ENCODE data around the gene LENEP. TPM values are rescaled to one million over a fixed set of nuclear protein-coding genes. Genes with fewer than 3 reads are reported as not detected.
A peak's percentile ranks its signal among the peaks of the same experiment; 100 is the strongest.

LENEP gene
- total RNA-seq, 2 donors from 2014 or later = not detected

DNA sequence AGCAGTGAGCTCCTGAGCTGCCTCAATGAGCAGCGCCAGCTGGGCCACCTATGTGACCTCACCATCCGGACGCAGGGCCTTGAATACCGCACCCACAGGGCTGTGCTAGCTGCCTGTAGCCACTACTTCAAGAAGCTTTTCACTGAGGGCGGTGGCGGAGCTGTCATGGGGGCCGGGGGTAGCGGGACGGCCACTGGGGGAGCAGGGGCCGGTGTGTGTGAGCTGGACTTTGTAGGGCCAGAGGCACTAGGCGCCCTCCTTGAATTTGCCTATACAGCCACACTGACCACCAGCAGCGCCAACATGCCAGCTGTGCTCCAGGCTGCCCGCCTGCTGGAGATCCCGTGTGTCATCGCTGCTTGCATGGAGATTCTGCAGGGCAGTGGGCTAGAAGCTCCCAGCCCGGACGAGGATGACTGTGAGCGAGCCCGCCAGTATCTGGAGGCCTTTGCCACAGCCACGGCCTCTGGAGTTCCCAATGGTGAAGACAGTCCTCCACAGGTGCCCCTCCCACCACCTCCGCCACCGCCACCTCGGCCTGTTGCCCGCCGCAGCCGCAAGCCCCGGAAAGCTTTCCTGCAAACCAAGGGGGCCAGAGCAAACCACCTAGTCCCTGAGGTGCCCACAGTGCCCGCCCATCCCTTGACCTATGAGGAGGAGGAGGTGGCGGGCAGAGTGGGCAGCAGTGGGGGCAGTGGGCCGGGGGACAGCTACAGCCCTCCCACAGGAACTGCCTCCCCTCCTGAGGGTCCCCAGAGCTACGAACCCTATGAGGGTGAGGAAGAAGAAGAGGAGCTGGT, 21.5 kb downstream of the LENEP start:
- Histone ChIP-seq H3K27me3 (no peaks in the 10 kb centered on the region), H3K4me1 (peaks cover 0 to 59% of the 10 kb centered on the region in 2 donors), H3K4me3 (no peak overlapping the region), H3K27ac (no peak overlapping the region), H3K9me3 (no peaks in the 10 kb centered on the region), H3K36me3 (peaks cover 26% of the 10 kb centered on the region)
- TF ChIP-seq, protein P1, sequence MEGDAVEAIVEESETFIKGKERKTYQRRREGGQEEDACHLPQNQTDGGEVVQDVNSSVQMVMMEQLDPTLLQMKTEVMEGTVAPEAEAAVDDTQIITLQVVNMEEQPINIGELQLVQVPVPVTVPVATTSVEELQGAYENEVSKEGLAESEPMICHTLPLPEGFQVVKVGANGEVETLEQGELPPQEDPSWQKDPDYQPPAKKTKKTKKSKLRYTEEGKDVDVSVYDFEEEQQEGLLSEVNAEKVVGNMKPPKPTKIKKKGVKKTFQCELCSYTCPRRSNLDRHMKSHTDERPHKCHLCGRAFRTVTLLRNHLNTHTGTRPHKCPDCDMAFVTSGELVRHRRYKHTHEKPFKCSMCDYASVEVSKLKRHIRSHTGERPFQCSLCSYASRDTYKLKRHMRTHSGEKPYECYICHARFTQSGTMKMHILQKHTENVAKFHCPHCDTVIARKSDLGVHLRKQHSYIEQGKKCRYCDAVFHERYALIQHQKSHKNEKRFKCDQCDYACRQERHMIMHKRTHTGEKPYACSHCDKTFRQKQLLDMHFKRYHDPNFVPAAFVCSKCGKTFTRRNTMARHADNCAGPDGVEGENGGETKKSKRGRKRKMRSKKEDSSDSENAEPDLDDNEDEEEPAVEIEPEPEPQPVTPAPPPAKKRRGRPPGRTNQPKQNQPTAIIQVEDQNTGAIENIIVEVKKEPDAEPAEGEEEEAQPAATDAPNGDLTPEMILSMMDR (IDR thresholded peaks at IDR 0.05) = no peak
- no peak for DNase-seq (ENCODE audit: low spot score)

DNA sequence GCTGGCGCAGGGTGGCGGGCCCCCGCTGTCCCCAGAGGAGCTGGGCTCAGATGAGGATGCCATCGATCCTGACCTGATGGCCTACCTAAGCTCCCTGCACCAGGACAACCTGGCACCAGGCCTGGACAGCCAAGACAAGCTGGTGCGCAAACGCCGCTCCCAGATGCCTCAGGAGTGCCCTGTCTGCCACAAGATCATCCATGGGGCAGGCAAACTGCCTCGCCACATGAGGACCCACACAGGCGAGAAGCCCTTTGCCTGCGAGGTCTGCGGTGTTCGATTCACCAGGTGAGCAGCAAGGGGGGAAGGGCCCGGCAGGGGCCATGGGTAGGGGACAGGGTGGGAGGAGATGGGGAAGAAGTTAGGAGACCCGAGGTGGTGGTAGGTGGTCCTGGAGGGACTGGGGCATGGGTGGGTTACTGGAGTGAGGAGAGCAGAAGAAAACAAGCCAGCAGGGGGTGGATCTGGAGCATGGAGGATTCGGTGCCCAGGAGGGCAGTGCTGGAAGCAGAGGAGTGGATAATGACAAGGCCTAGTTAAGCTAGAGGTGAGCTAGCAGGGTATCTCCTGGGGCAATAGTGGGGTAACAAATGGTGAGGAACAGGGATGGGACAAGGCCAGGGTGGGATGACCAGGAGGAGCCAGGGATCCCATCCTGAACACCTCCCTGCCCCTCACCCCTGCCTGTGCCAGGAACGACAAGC, 22.3 kb downstream of the LENEP start:
- Histone ChIP-seq H3K27ac (no peak overlapping the region), H3K4me3 (no peak overlapping the region), H3K36me3 (peaks cover 26% of the 10 kb centered on the region), H3K4me1 (peaks cover 0 to 52% of the 10 kb centered on the region in 2 donors), H3K27me3 (no peaks in the 10 kb centered on the region), H3K9me3 (no peaks in the 10 kb centered on the region)
- TF ChIP-seq, protein P1 (IDR thresholded peaks at IDR 0.05) = no peak
- no peak for DNase-seq (ENCODE audit: low spot score)

DNA sequence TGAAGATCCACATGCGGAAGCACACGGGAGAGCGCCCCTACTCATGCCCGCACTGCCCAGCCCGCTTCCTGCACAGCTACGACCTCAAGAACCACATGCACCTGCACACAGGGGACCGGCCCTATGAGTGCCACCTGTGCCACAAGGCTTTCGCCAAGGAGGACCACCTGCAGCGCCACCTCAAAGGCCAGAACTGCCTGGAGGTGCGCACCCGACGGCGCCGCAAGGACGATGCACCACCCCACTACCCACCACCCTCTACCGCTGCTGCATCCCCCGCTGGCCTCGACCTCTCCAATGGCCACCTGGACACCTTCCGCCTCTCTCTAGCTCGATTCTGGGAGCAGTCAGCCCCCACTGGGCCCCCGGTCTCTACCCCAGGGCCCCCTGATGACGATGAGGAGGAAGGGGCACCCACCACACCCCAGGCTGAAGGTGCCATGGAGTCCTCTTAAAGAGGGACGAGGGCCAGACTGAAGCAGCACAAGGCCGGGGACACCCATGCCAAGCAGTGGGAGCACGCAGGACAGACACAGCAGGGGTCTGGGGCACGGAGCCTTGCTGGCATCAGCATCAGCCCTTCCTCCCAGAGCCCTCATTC, 22.9 kb downstream of the LENEP start:
- H3K9me3 ChIP-seq = no peaks in the 10 kb centered on the region
- TF ChIP-seq, protein P1 (IDR thresholded peaks at IDR 0.05) = no peak
- H3K36me3 ChIP-seq = peaks cover 26% of the 10 kb centered on the region
- DNase-seq (ENCODE audit: low spot score) = no peak
- peak overlapping the region; percentile 88 to 93 for H3K27ac ChIP-seq
- peaks cover 0 to 45% of the 10 kb centered on the region in 2 donors for H3K4me1 ChIP-seq
- no peaks in the 10 kb centered on the region for H3K27me3 ChIP-seq
- no peak overlapping the region for H3K4me3 ChIP-seq

DNA sequence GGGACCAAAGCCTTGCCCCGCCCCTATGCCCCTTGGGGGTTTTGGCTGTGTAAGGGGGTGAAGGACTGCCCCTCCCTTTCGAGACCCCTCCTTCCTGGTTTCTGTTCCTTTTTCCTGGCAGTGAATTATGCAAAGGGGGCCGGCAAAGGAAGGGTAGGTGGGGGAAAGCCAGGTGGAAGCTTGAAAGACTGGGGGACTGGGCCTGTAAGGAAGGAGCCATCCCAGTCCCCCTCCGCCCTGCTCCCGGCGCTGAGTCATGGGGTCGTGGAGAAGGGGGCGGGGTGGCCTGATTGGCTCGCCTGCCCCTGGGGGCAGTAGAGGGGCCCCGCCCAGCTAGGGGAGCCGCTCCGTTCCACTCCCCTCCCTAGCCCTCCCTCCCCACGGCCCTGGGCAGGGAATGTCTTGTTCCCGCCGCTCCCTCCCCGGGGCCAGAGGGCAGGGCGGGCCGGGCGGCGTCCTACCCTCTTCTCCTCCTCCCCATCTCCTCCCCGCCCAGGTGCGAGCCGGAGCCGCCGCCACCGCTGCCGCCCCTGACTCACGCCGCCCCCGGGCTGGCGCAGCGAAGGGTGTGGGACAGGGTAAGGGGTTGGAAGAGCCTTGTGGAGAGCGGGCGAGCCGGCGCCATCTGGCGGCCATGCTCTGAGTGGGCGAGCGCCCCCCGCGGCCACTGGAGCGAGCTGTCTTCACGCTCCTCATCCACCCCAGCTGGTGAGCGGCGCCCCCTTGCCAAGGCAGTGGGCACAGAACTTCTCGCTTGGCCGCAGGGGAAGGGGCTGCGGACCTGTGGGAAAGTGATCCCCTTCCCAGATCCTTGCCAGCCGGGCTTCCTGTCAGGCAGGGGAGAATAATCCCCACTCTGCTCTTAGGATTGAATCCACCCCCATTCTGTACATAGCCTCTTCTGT, 23.9 kb downstream of the LENEP start:
- H3K36me3 ChIP-seq = peaks cover 26% of the 10 kb centered on the region
- TF ChIP-seq, protein P1 (IDR thresholded peaks at IDR 0.05) = peak; percentile 98 to 100
- H3K4me1 ChIP-seq = peaks cover 0 to 36% of the 10 kb centered on the region in 2 donors
- H3K27me3 ChIP-seq = no peaks in the 10 kb centered on the region
- H3K9me3 ChIP-seq = no peaks in the 10 kb centered on the region
- H3K27ac ChIP-seq = peak overlapping the region; percentile 88 to 93
- DNase-seq (ENCODE audit: low spot score) = peak; percentile 93
- H3K4me3 ChIP-seq = peak overlapping the region; percentile 23 to 54

DNA sequence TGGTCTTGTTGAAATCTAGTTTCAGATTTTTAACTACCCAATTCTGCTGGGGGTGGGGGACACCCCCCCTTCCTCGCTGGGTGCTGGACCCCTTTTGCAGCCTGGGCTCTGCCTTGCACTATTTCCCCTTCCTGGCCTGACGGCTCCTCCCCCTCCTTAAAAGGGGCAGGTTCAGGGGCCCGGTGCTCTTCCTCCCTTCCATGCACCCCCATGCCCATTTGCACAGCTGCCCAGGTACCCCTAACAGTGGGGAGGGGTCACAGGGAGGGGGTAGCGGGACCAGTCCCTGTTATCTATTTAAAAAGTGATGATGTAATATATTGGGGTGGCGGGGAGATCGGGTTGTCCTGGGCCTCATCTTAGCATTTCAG, 24.5 kb downstream of the LENEP start:
- DNase-seq (ENCODE audit: low spot score) = no peak
- TF ChIP-seq, protein P1 (IDR thresholded peaks at IDR 0.05) = no peak
- peak overlapping the region; percentile 23 to 54 for H3K4me3 ChIP-seq

More for the DNA sequence above, 24.5 kb downstream of the LENEP start:
- no peaks in the 10 kb centered on the region for H3K9me3 ChIP-seq
- H3K27ac ChIP-seq = peak overlapping the region; percentile 88 to 93
- H3K36me3 ChIP-seq = peaks cover 26% of the 10 kb centered on the region
- H3K27me3 ChIP-seq = no peaks in the 10 kb centered on the region
- H3K4me1 ChIP-seq = peaks cover 0 to 31% of the 10 kb centered on the region in 2 donors
